ENCODE results near the gene ART5. TPM values are rescaled to one million over a fixed set of nuclear protein-coding genes. Genes with fewer than 3 reads are reported as not detected.

The ART5 gene
- polyA plus RNA-seq, 3 donors: 0.22 to 0.23 TPM; not detected in 1

- 84 to 92% (median 90%) methylated on average over 4 of the region's 4 CpGs for WGBS, 3 donors
- no peak overlapping the region for H3K27ac ChIP-seq (ENCODE audit: low read depth, low read length)
Observed at GRCh38 chr11:3631331-3631730, 10.5 kb downstream of the ART5 start.

GRCh38 chr11:3627291-3627690 lies 14.5 kb downstream of the ART5 start:
- no peak overlapping the region for H3K27ac ChIP-seq (ENCODE audit: low read depth, low read length)
- WGBS, 3 donors: 88 to 94% (median 93%) methylated on average over 1 of the region's 1 CpG

GRCh38 chr11:3626250-3626960 lies 15.4 kb downstream of the ART5 start:
- 50 to 81% (median 59%) methylated on average over 23 of the region's 23 CpGs for WGBS, 3 donors
- H3K27ac ChIP-seq (ENCODE audit: low read depth, low read length): no peak overlapping the region

- H3K27ac ChIP-seq (ENCODE audit: low read depth, low read length): no peak overlapping the region
- 64 to 76% (median 69%) methylated on average over 8 of the region's 8 CpGs for WGBS, 3 donors
Observed at GRCh38 chr11:3623767-3624458, 17.9 kb downstream of the ART5 start.

- WGBS, 3 donors: 82 to 94% (median 88%) methylated on average over 5 of the region's 5 CpGs
Observed at GRCh38 chr11:3623121-3623520, 18.7 kb downstream of the ART5 start.

GRCh38 chr11:3622521-3622920 lies 19.3 kb downstream of the ART5 start:
- 65 to 79% (median 78%) methylated on average over 4 of the region's 4 CpGs for WGBS, 3 donors
- H3K27ac ChIP-seq (ENCODE audit: low read depth, low read length): no peak overlapping the region

More at GRCh38 chr11:3623121-3623520, 18.7 kb downstream of the ART5 start:
- no peak overlapping the region for H3K27ac ChIP-seq (ENCODE audit: low read depth, low read length)

GRCh38 chr11:3617990-3618389 lies 23.8 kb downstream of the ART5 start:
- H3K27ac ChIP-seq (ENCODE audit: low read depth, low read length): no peak overlapping the region
- WGBS, 3 donors: 73 to 88% (median 85%) methylated on average over 8 of the region's 8 CpGs

GRCh38 chr11:3616721-3617460 lies 24.9 kb downstream of the ART5 start:
- H3K27ac ChIP-seq (ENCODE audit: low read depth, low read length): no peak overlapping the region

GRCh38 chr11:3615998-3616397 lies 25.8 kb downstream of the ART5 start:
- H3K27ac ChIP-seq (ENCODE audit: low read depth, low read length): no peak overlapping the region
- WGBS, 3 donors: 90 to 91% (median 90%) methylated on average over 6 of the region's 6 CpGs

More at GRCh38 chr11:3616721-3617460, 24.9 kb downstream of the ART5 start:
- WGBS, 3 donors: 74 to 82% (median 74%) methylated on average over 25 of the region's 25 CpGs

GRCh38 chr11:3614742-3615171 lies 27.0 kb downstream of the ART5 start:
- H3K27ac ChIP-seq (ENCODE audit: low read depth, low read length): no peak overlapping the region
- 50 to 68% (median 65%) methylated on average over 5 of the region's 5 CpGs for WGBS, 3 donors

- 46 to 68% (median 50%) methylated on average over 10 of the region's 10 CpGs for WGBS, 3 donors
- no peak overlapping the region for H3K27ac ChIP-seq (ENCODE audit: low read depth, low read length)
Observed at GRCh38 chr11:3613998-3614741, 27.6 kb downstream of the ART5 start.

- no peak overlapping the region for H3K27ac ChIP-seq (ENCODE audit: low read depth, low read length)
- WGBS, 3 donors: 64 to 80% (median 77%) methylated on average over 3 of the region's 3 CpGs
Observed at GRCh38 chr11:3611976-3612678, 29.7 kb downstream of the ART5 start.

- WGBS, 3 donors: 87 to 94% (median 89%) methylated on average over 4 of the region's 4 CpGs
- H3K27ac ChIP-seq (ENCODE audit: low read depth, low read length): no peak overlapping the region
Observed at GRCh38 chr11:3610846-3611245, 30.9 kb downstream of the ART5 start.

- no peak overlapping the region for H3K27ac ChIP-seq (ENCODE audit: low read depth, low read length)
- WGBS, 3 donors: 47 to 61% (median 54%) methylated on average over 7 of the region's 7 CpGs
Observed at GRCh38 chr11:3609416-3610265, 32.2 kb downstream of the ART5 start.

- WGBS, 3 donors: 42 to 85% (median 77%) methylated on average over 5 of the region's 5 CpGs
- no peak overlapping the region for H3K27ac ChIP-seq (ENCODE audit: low read depth, low read length)
Observed at GRCh38 chr11:3605771-3606203, 36.0 kb downstream of the ART5 start.

GRCh38 chr11:3605283-3605662 lies 36.5 kb downstream of the ART5 start:
- 85 to 94% (median 88%) methylated on average over 3 of the region's 3 CpGs for WGBS, 3 donors
- H3K27ac ChIP-seq (ENCODE audit: low read depth, low read length): no peak overlapping the region

GRCh38 chr11:3604167-3604566 lies 37.6 kb downstream of the ART5 start:
- no peak overlapping the region for H3K27ac ChIP-seq (ENCODE audit: low read depth, low read length)
- WGBS, 3 donors: 48 to 63% (median 58%) methylated on average over 3 of the region's 3 CpGs

Measured in adipose tissue (tissue), 3 donors.